Erythroblast (primary cell): ENCODE data around the gene CLCN2.
A peak's percentile ranks its signal among the peaks of the same experiment; 100 is the strongest.

Source experiments
- DNase-seq, 2 experiments: peaks; one replicate each; lab custom pipeline; 2025; lab: John Stamatoyannopoulos, UW
- GATA1 ChIP-seq: IDR thresholded peaks from 2 replicates; pipeline ENCODE4 v1.6.1; 2011; ENCODE audit warnings: low read depth, mild to moderate bottlenecking, control low read depth, low read length, moderate library complexity
- POLR2A ChIP-seq: IDR thresholded peaks from 2 replicates; pipeline ENCODE4 v1.6.1; 2011; ENCODE audit warnings: mild to moderate bottlenecking, low read length

CLCN2 gene

GRCh38 chr3:184375747-184376461 is 14.5 kb upstream of the CLCN2 start:
- TF ChIP-seq GATA1 (no peak), POLR2A (no peak)
- no peak for DNase-seq

GRCh38 chr3:184373422-184373821 is 12.0 kb upstream of the CLCN2 start:
- DNase-seq = no peak
- TF ChIP-seq POLR2A (no peak), GATA1 (no peak)

GRCh38 chr3:184372911-184373310 is 11.5 kb upstream of the CLCN2 start:
- TF ChIP-seq GATA1 (no peak), POLR2A (no peak)
- DNase-seq = no peak

- TF ChIP-seq GATA1 (no peak), POLR2A (no peak)
- DNase-seq = no peak
These were observed 11.0 kb upstream of the CLCN2 start for GRCh38 chr3:184372296-184372821.

- peak; percentile 79 to 86 for DNase-seq
- no peak for TF ChIP-seq POLR2A
- TF ChIP-seq GATA1 = no peak
These were observed 10.2 kb upstream of the CLCN2 start for GRCh38 chr3:184371570-184372018.

- TF ChIP-seq GATA1 (no peak), POLR2A (no peak)
- DNase-seq = no peak
These were observed 7.3 kb upstream of the CLCN2 start for GRCh38 chr3:184368586-184369183.

GRCh38 chr3:184368116-184368515 is 6.7 kb upstream of the CLCN2 start:
- no peak for DNase-seq
- TF ChIP-seq POLR2A (no peak), GATA1 (no peak)

GRCh38 chr3:184366619-184367289 is 5.3 kb upstream of the CLCN2 start:
- DNase-seq = no peak

GRCh38 chr3:184362668-184363546 is 1.5 kb upstream of the CLCN2 start:
- no peak for TF ChIP-seq GATA1
- peak; percentile 87 for TF ChIP-seq POLR2A
- peak; percentile 98 to 99 for DNase-seq

More at GRCh38 chr3:184366619-184367289, 5.3 kb upstream of the CLCN2 start:
- TF ChIP-seq GATA1 = no peak
- TF ChIP-seq POLR2A = no peak

- TF ChIP-seq POLR2A = peak; percentile 10
- no peak for TF ChIP-seq GATA1
These were observed 695 bp upstream of the CLCN2 start for GRCh38 chr3:184361932-184362667.

GRCh38 chr3:184360929-184361531 is 375 bp downstream of the CLCN2 start:
- TF ChIP-seq POLR2A = peak; percentile 37
- no peak for TF ChIP-seq GATA1
- DNase-seq = no peak

More at GRCh38 chr3:184361932-184362667, 695 bp upstream of the CLCN2 start:
- DNase-seq = peak; percentile 79
